Fibroblast of skin of back (primary cell): ENCODE data around the gene DEGS2.

Source experiments
- DNase-seq: peaks from one replicate; pipeline ENCODE4 v3.0.0-alpha.2; 2013

The DEGS2 gene

DNA sequence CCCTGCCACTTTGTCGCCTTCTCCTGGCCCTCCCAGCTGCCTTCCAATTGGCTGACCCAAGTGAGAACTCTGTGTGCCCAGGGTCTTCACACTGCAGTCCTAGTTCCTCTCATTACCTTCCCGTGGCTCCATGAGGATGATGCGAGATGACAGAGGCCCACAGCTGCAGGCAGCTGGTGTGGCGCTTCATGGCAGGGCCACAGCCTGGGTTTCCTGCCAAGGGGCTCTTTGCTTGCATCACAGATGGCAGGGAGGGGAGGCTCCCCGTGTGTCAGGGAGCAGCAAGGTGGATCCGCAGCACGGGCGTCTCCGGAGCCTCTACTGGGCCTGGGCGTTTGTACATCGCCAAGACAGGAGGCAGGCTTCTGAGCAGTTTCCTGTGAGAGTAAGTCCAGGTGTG lies 28.9 kb downstream of the DEGS2 start:
- no peak for DNase-seq

DNA sequence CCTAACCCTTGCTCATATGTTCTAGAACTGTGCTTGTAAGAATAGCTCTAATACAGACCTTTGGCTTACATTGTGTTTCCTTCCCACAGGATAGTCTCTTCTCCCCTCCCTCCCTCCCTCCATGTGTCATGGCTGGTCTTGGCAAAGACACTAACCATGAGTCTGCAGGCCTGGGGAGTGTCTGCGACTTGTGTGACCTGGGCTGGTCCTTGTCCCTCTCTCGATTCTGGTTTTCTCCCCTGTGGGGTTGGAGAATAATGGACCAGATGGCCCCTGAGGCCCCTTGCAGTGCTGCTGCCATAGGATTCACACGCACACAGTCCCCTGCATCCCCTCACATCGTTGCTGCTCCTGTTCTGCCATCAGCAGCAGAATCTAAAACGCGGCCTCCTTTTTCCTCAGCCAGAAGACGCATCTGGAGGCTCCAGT lies 30.3 kb downstream of the DEGS2 start:
- peak; percentile 26 for DNase-seq

GRCh38 chr14:100128688-100129087 lies 30.8 kb downstream of the DEGS2 start:
- DNase-seq, result no peak

GRCh38 chr14:100127853-100128455 lies 31.5 kb downstream of the DEGS2 start:
- DNase-seq, result no peak

DNA sequence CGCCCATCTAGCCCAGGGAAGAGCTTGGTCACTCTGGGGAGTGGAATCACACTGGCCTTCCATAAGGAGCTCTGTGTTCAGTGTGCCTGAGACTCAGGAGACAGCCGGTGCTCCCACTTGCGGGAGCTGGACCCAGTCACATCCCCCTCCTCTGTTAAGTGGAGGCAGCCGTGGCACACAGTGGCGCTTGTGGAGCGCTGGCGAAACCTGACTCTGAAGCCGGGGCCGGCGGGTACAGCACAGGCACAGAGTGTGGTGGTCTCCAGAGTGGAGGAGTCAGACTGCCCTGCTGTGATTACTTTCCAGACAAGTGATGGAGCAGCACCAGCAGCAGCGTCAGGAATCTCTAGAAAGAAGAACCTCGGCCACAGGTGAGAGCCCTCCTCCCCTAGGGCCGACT lies 33.0 kb downstream of the DEGS2 start:
- DNase-seq, result no peak

- no peak for DNase-seq
Observed at GRCh38 chr14:100124551-100125088, 34.8 kb downstream of the DEGS2 start.

DNA sequence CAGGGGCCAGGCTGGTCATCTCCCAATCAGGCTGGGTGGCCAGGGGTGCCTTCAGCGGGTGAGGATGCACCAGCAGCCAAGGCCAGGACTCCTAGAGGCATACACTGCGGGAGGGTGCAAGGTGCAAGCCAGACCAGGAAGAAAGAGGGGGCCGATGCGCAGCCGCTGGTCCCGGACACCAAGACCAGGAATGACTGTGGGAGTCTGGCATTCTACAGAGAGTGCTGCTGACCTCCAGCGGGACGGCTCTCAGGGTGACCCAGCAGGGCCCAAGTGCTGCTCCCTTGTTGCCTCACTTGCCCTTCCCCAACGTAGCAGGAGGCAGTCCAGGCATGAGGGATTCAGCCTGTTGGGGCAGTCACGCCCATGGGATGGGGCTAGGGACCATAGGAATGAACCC lies 35.8 kb downstream of the DEGS2 start:
- DNase-seq, result no peak

DNA sequence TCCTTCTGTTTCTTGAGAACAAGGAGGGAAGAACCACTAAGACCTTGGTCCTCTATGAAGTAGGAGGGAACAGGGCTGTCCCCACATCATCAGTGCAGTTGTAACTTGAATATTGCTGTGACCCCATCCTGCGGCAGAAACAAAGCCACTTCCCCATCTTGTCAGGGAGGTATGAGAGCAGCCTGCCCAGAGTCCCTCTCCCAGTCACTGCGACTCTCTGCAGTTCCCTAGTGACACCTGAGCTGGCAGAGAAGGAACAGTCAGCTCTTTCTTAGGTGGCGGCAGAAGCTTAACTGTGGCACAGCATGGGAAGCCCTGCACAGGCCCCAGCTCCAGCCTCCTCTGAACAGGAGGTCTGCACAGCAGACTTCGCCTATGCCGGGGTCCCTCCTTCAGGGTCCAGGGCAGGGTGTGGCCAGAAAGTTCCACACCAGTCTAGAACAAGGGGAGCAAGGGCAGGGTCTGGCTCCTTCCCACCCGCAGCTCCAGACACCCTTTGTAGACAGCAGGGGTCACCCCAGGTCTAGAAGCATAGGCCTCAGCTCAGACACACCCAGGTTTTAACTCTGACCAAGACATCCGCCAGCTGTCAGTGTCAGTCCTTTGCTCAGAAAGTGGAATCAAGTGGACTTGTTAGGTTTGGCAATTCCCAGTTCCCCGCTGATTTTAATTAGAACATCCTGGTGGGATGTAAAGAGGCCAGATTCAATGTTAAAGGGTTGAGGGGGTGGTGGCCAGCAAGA lies 36.8 kb downstream of the DEGS2 start:
- no peak for DNase-seq

DNA sequence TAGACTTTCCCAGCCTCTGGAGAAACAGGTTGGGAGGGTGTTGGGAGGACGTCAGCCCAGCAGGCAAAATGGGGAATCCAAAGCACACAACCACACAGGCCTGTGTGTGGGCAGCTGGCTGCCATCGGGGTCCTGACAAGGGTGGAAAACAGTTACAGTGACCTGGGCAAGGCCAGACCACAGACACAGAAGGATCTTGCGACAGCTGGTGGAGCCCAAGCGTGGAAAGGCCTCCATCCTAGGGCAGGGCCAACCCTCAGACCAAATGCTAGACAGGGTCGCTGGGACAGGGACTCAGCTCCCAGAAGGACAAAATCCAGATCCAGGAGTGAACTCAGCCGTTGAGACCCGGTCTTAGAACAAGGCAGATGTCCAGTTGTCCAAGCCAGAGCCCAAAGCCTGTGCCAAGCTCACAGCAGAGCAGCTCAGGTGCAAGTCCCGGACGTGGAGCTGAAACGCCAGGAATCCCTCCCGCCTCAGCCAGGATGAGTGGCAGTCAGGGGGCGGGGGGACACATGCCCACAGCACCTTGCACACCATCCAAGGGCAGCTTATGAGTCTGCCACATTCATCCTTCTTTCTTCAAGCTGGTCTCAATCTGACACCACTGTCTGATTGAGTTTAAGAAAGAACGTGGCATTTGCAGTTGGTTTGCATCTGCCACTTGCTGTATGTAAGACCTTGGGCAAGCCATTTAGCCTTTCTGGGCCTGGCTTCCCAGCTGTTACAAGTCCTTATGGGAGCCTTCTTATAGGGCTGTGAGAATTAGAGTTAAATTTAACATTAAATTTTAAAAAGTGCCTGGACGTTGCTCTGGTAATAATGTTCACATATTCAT lies 37.6 kb downstream of the DEGS2 start:
- no peak for DNase-seq

- DNase-seq, result no peak
Observed at GRCh38 chr14:100120522-100121269, 38.7 kb downstream of the DEGS2 start.

DNA sequence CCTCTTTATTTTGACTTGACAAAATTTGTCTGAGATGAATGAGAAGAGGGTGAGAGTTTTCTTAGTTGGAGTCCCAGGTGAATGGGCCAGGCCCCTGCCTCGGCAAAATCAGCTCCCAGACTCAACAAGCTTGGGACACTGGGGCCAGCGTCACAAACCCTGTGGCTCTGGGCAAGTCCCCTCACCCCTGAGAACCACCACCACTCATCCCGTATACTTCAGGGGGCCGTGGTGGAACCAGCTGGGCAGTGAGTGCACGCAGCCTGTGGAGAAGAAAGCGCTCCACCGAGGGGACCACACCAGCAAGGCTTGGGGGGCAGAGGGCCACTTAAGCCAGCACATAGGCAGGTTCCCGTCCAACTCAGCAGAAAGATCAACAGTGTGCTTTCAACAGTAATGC lies 40.2 kb downstream of the DEGS2 start:
- no peak for DNase-seq

GRCh38 chr14:100118396-100119011 lies 40.9 kb downstream of the DEGS2 start:
- DNase-seq, result no peak

DNA sequence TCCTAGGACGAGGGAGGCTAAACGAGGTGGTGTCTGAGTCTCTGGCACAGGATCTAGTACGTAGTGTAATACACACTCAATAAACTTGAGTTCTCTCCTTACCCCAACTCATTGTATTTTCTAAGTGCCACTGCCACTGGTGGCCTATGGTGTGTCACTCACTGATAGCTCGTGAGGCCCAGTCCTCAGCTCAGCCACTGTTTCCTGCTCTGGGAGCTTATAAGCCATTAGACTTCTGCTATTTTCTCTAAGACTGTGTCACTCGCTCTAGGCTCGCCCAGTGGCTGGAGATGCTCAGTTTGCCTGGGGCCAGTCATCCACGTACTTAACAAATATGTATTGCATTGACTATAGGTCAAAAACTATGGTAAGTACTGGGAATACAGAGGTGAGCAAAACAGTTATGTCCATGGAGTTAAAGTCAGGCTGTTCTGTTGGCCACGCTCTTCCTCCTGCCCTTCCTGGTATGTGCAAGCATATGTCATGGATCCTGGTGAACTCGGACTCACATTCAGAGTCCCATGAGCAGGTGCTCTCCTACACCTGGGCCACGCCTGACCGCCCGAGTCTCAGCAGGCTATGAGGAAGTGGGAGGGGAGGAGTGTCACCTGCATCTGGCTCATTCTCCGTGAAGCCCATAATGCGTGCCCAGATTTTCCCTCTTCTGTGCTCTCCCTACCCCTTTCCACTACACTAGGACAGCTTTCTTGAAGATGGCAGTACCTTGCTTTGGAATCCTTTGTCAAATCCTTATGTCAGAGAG lies 41.6 kb downstream of the DEGS2 start:
- DNase-seq, result no peak

DNA sequence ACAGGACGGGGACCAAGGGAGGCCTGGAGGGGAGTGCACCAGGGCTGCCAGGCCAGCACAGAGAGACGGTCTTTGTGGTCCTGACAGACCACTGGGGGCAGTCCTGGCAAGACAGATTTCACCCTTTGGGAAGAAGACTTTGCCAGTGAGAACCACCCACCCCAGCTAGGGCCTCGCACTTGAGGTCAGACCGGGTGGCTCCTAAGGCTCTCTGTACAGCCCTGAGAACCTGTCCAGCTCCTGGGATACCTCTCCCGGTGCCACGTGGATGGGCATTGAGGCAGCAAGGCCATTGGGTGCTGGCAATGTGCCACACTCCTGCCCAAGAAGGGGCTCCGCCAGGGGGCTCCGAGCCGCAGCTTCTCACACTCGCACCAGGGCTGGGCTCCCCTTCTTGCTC lies 42.4 kb downstream of the DEGS2 start:
- no peak for DNase-seq

DNA sequence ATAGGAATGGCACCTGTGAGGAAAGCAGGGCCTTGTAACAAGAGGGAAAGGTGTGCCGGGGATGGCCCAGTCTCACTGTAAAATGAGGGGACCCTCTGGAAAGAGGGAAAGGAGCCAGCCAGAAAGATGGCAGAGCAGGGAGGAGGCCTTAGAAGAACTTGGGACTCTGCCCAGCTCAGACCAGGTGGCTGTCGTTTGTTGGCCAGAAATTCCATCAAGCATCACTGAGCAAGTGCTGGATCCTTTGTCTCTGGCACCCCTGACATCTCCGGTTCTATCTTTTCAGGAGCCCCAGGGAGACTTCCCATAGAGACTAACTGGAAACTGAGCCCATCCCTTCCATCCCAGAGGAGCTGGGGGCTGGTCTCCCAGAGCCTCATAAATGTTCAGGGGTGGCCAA lies 43.3 kb downstream of the DEGS2 start:
- DNase-seq, result no peak

DNA sequence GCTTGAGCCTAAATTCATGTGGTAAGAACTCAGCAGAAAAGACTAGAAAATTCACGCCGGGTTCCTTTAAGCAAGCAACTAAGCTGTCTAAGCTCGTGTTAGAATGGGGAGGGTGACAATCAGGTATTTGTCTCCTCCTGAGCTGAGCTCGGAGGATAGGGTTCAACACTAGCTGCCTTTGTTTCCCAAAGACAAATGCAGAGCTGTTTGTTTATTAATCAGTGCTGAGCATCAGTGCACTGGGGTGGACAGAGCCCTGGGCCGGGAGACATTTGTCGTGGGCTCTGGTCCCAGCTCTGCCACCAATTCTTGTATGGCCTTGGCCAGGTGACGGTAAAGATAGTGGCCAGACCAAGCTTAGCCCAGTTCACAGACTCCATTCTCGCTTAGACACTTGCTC lies 43.7 kb downstream of the DEGS2 start:
- DNase-seq, result no peak

DNA sequence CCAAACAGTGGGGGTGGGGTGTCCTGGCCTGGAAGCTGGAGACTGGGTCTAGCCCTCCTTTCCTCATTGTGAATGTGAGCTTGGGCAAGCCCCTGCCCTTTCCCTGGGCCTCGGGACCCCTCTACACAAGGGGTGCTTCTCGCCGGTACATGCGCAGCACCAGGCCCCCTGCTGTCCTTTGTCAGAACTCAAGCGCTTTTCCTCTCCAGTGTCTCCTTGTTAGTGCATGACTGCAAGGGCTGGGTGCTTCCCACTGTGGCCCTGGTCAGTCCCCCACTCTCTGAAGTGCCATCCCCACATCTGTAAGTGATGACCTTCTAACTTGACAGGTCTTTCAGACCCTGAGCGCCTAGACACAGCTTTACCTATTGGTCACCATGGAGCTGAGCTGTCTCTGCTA lies 44.2 kb downstream of the DEGS2 start:
- DNase-seq, result no peak

- DNase-seq, result no peak
Observed at GRCh38 chr14:100114109-100114765, 45.2 kb downstream of the DEGS2 start.

DNA sequence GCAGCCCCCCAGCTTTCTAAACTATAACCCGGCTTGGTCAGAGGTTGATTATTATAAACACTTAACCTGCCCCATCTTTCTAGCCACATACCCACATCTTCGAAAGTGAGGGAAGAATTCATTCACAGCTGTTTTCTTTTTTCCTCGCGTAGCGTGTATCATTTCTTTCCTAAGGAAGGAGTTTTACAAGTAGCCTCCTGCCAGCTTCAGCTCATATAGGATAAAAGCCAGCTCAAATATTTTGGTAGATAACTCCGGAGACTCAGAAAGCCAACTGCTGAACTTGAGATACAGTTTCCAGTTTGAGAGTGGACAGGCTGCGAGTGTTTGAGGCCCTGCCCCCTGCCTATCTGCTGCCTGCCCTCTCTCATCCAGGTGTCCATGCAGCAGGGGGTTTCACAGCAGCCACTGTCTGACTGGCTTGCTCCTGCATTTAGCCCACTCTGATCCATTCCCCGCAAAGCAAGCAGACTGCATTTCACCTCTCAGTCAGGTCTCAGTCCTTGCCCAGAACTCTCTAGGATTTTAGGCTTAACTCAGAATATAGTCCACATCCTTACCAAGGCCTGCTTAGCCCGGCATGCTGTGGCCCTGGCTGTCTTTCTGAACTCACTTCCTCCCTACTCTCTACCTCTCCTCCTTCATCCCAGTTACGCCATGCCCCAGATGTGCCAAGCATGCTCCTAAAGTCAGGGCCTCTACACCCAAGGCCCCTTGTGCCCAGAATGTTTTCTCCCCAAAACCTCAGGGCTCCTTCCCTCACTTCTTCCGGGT lies 47.3 kb downstream of the DEGS2 start:
- DNase-seq, result no peak

DNA sequence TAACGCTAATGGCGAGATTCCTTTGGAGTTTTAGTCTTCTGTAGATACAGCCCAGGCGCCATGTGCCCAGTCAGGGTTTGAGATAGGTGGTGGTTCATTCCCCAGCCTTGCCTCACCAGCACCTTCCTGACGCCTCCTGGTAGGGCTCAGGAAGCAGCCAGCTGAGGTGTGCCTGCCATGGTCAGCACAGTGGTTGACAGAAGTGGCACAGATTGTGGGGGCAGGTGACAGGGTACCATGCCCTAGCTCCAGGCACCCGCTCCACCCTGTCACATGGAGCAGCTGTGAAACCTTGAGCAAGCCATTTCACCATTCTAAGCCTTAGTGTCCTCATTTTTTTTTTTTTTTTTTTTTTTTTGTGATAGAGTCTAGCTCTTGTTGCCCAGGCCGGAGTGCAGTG lies 48.6 kb downstream of the DEGS2 start:
- DNase-seq, result no peak
